OCI-LY3 (cell line): ENCODE results near the gene ADRB1.

Source experiments
- H2AFZ ChIP-seq: fragments of 200-600, 300-600 bp; shearing (Covaris generic); 2 replicates; pipeline ENCODE4 v1.6.0; 2014; ENCODE audit warnings: antibody characterized with exemption, low read depth, low read length
- H3K27ac ChIP-seq: fragments of 200-600, 300-600 bp; sonication (generic); 2 replicates; pipeline ENCODE4 v1.5.1; 2014; ENCODE audit warnings: mild to moderate bottlenecking, low read length, moderate library complexity, mixed read lengths
- H3K27me3 ChIP-seq: fragments of 200-600, 300-600 bp; sonication (generic); 2 replicates; pipeline ENCODE4 v1.6.1; 2014; ENCODE audit warnings: low read depth, low read length, mixed read lengths
- H3K36me3 ChIP-seq: fragments of 200-600, 300-600 bp; sonication (generic); replicated peaks from 2 replicates; pipeline ENCODE3; 2014; ENCODE audit warnings: low read depth, low read length, mixed read lengths
- H3K4me1 ChIP-seq: fragments of 300-600, 200-600 bp; sonication (generic); 2 replicates; pipeline ENCODE4 v1.6.1; 2014; ENCODE audit warnings: low read length, mixed read lengths
- H3K4me2 ChIP-seq: fragments of 200-600, 300-600 bp; sonication (generic); 2 replicates; pipeline ENCODE4 v1.6.1; 2014; ENCODE audit warnings: low read length, mixed read lengths
- H3K4me3 ChIP-seq: fragments of 300-600, 200-600 bp; sonication (generic); 2 replicates; pipeline ENCODE4 v1.5.1; 2014; ENCODE audit warnings: antibody characterized with exemption, mild to moderate bottlenecking, low read length, moderate library complexity
- H3K79me2 ChIP-seq: fragments of 300-600, 200-600 bp; shearing (Covaris generic); 2 replicates; pipeline ENCODE4 v1.6.1; 2014; ENCODE audit warnings: mild to moderate bottlenecking, low read length, mixed read lengths
- H3K9ac ChIP-seq: fragments of 300-600, 200-600 bp; shearing (Covaris generic); 2 replicates; pipeline ENCODE4 v1.6.0; 2014; ENCODE audit warnings: mild to moderate bottlenecking, low read length, moderate library complexity
- H3K9me3 ChIP-seq: fragments of 200-600, 300-600 bp; shearing (Covaris generic); 2 replicates; pipeline ENCODE4 v1.6.1; 2014; ENCODE audit warnings: low read length, mixed read lengths; ENCODE audit not compliant: insufficient read depth
- H4K20me1 ChIP-seq: fragments of 200-600, 300-600 bp; sonication (generic); 2 replicates; pipeline ENCODE4 v1.6.1; 2016; ENCODE audit warnings: low read length, mixed read lengths; ENCODE audit not compliant: insufficient read depth
- CTCF ChIP-seq: fragments of 200-600, 300-600 bp; sonication (generic); IDR thresholded peaks from 2 replicates; pipeline ENCODE4 v1.5.1; 2014; ENCODE audit warnings: antibody characterized with exemption, low read length, low read depth
- EZH2phosphoT487 ChIP-seq: fragments of 200-600 bp; shearing (Covaris generic); IDR thresholded peaks from 2 replicates; pipeline ENCODE4 v1.6.1; 2018; ENCODE audit warnings: antibody characterized with exemption, mixed run types, low read depth

Gene ADRB1

GRCh38 chr10:114083040-114083439, 39.4 kb downstream of the ADRB1 start:
- H3K4me3 ChIP-seq: no peak overlapping the region
- no peak overlapping the region for H3K4me2 ChIP-seq
- H3K9me3 ChIP-seq: no peaks in the 10 kb centered on the region
- H3K9ac ChIP-seq: no peak overlapping the region
- H3K27ac ChIP-seq: no peak overlapping the region
- H2AFZ ChIP-seq: no peak overlapping the region
- H3K4me1 ChIP-seq: no peaks in the 10 kb centered on the region
- no peaks in the 10 kb centered on the region for H3K79me2 ChIP-seq
- H3K36me3 ChIP-seq: no peaks in the 10 kb centered on the region
- H3K27me3 ChIP-seq: no peaks in the 10 kb centered on the region
- TF ChIP-seq EZH2phosphoT487: no peak
- no peak for TF ChIP-seq CTCF
- no peaks in the 10 kb centered on the region for H4K20me1 ChIP-seq

- Histone ChIP-seq H3K36me3 (no peaks in the 10 kb centered on the region), H3K27me3 (no peaks in the 10 kb centered on the region), H3K9me3 (no peaks in the 10 kb centered on the region), H3K4me2 (no peak overlapping the region), H4K20me1 (no peaks in the 10 kb centered on the region), H3K4me1 (no peaks in the 10 kb centered on the region), H3K79me2 (no peaks in the 10 kb centered on the region), H3K27ac (no peak overlapping the region), H3K4me3 (no peak overlapping the region), H2AFZ (no peak overlapping the region), H3K9ac (no peak overlapping the region)
- no peak for TF ChIP-seq EZH2phosphoT487
- no peak for TF ChIP-seq CTCF
Measured at GRCh38 chr10:114084215-114084614, 40.5 kb downstream of the ADRB1 start.

- H3K79me2 ChIP-seq: no peaks in the 10 kb centered on the region
- no peaks in the 10 kb centered on the region for H3K4me1 ChIP-seq
- H3K27me3 ChIP-seq: no peaks in the 10 kb centered on the region
- no peaks in the 10 kb centered on the region for H3K36me3 ChIP-seq
- H3K9me3 ChIP-seq: no peaks in the 10 kb centered on the region
- H3K27ac ChIP-seq: no peak overlapping the region
- no peak for TF ChIP-seq EZH2phosphoT487
- TF ChIP-seq CTCF: no peak
- H3K9ac ChIP-seq: no peak overlapping the region
- H3K4me2 ChIP-seq: no peak overlapping the region
- no peak overlapping the region for H2AFZ ChIP-seq
- no peaks in the 10 kb centered on the region for H4K20me1 ChIP-seq
- H3K4me3 ChIP-seq: no peak overlapping the region
Measured at GRCh38 chr10:114087255-114087654, 43.6 kb downstream of the ADRB1 start.

GRCh38 chr10:114087655-114088054, 44.0 kb downstream of the ADRB1 start:
- TF ChIP-seq CTCF (peak; percentile 24; the same call in 1 of the 2 replicates), EZH2phosphoT487 (no peak)
- Histone ChIP-seq H3K36me3 (no peaks in the 10 kb centered on the region), H3K4me2 (no peak overlapping the region), H2AFZ (no peak overlapping the region), H3K9me3 (no peaks in the 10 kb centered on the region), H3K27me3 (no peaks in the 10 kb centered on the region), H3K9ac (no peak overlapping the region), H3K27ac (no peak overlapping the region), H4K20me1 (no peaks in the 10 kb centered on the region), H3K79me2 (no peaks in the 10 kb centered on the region), H3K4me1 (no peaks in the 10 kb centered on the region), H3K4me3 (no peak overlapping the region)
